ENCODE data around the gene UCK1.
A peak's percentile ranks its signal among the peaks of the same experiment; 100 is the strongest.
"Not testable (repeated sequence)": the region's sequence is repeated elsewhere in the genome, so short reads cannot be mapped to it uniquely, and the experiment has no call there.

The UCK1 gene

DNA sequence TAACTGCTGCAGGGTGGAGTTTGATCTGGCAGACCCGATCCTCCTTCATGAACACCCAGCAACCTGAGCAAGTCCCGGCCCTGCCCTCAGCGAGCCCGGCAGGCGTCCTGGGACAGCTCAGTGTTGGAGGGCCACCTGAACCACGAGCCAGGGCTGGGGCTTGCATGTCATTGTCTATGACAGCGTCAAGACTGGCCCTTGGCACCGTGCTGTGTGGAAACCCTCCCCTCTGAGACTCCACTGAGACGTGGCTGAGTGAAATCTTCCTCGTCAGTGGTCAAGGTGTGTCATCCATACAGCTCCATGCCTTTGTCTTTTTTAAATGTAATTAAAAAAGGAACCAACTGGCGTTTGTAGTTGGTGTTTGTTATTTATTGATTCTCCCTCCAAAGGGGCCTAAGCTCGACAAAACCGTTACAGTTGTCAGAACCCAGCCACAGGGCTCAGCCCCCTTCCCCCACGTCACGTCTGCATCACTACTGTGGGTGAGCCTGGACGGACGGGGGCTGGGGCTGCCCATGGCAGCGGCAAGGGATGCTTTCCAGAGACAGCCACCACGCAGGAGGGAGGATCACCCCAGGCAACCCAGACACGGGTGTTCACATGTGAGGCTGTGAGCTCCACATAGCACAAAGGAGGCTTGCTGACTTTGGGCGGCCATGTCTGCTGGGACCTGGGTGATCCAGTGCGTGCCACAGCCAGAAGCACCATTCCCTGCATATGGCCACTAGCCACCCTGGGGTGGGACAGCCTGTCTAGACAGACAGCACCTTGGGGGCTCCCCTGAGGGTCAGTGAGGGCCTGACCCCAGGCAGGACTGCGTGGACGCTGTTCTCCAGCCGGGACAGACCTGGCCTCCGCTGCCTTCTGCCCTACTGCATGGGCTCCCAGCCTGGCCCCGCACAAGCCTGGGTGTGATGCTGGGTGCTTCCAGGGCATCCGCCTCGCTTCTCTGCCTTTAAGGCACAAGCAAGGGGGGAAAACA, 7.3 kb downstream of the UCK1 start:
- no peak for DNase-seq (ENCODE audit: low spot score)

DNA sequence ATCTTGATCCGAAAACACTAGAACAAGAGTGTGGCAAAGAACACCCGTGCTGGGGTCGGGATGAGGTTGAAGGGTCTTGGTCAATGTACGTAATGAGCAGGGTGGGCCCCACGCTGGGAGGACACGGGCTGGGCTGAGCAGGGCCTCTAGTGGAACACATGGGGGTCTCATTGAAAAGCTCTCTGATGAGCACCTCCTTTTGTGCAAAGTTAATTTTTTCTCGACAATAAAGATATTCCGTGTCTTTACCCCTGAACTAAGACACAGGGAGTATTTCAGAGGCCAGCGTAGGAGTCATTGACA, 8.0 kb downstream of the UCK1 start:
- DNase-seq (ENCODE audit: low spot score) = no peak

DNA sequence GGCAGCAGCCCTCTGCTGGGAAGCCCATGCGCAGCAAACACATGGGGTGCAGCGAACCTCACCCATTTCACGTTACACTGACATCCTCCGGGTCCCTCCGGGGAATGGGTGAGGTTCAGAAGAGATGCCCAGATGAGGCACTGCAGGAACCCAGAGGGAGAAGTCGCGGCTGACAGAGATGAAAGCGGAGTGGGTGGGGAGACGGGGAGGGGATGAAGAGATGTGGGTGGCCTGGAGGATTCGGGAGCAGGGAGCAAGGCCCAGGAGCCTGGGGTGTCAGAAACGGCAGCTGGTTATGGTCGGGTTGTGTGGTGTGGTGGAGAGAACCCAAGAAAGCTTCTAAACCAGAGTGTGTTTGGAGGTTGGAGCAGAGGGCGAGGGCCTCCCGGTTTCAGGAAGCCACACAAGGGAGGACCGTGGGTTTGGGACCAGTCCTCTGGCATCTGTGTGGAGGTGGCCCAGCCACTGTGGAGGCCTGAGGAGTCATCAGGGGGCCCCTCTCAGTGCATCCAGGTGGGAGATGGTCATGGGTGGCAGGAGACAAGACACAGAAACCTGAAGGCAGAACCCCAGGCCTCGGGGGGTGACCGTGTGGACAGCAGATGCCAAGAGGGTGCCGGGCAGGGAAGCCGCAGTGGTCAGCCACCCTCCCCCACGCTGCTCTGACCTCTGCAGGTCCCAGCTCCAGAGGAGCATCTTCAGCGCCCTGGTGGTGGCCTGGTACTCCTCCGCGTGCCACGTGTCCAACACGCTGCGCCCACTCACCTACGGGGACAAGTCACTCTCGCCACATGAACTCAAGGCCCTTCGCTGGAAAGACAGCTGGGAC, 8.6 kb downstream of the UCK1 start:
- DNase-seq (ENCODE audit: low spot score) = no peak

DNA sequence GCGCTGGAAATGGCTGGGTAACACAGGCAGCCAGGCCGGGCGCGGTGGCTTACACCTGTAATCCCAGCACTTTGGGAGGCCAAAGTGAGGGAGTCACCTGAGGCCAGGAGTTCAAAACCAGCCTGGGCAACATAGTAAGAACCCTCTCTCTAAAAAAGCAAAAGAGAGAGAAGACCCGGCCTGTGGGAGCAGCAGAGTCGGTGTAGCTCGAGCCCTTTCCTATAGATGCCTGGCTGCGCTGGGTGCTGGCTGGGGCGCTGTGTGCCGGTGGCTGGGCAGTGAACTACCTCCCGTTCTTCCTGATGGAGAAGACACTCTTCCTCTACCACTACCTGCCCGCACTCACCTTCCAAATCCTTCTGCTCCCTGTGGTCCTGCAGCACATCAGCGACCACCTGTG, 9.2 kb downstream of the UCK1 start:
- no peak for DNase-seq (ENCODE audit: low spot score)

DNA sequence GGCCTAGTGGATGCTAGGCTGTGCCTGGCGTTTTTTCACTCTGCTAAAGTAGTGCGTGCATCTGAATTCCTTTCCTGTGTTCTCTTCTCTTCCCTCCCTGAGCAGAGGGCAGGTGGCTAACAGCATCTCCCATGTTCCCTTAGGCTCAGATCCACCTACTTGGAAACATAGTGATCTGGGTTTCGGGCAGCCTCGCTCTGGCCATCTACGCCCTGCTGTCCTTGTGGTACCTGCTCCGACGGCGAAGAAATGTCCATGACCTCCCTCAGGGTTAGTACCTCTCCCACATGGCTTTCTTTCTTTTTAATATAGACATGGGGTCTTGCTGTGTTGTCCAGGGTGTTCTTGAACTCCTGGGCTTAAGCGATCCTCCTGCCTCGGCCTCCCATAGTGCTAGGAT, 9.9 kb downstream of the UCK1 start:
- DNase-seq (ENCODE audit: low spot score) = no peak

DNA sequence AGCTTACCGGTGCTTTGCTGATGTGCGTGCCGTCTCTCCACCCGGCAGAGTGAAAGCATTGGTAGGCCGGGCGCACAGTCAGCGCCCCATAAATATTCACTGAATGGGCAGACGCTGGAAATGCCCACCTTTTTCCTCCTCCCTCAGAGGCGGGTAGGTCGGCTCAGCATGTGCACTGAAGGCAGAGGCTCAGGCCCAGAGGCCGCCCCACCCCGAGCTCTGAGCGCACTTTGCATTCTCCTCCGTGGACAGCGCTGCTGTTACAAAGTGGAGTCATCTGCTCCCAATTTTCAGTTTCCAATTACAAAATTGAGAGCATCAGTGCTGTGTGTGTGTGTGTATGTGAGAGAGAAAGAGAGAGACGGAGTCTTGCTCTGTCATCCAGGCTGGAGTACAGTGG, 10.6 kb downstream of the UCK1 start:
- DNase-seq (ENCODE audit: low spot score) = no peak

DNA sequence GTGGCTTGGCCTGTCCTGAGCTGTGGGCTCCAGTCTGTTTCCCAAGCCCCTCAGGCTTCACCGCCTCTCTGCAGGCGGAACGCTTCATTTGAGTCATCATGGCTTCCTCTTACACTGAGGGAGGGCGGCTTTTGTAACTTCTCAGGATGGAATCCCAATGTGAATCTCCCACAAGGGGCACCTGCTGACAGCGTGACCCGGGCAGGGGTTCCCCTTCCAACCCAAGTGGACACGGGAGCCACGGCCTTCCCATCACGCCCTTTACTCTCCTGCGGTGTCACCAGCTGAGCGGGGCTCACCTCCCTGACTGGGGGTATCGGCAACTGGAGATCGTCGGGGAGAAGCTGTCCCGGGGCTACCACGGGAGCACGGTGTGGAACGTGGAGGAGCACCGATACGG, 12.5 kb downstream of the UCK1 start:
- no peak for DNase-seq (ENCODE audit: low spot score)

DNA sequence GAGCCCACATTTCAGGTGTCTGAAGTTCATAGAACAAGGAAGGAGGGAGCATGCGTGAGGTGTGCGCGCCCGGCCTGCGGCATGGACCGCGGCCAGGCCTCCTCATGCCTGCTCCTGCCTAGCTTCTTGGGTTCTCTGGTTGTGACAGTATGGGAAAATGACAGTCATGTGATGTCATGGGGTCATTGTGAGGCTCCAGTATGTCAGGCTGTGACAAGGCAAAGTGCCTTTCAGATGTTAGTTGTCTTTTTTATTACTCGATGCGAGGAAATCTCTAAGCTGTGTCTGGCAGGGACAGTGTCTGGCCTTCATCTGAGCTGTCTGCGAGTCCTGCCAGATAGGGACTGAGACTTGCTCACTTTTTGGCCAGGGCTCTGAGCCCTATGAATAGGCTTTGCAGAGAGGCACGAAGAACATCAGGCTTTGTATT, 13.3 kb downstream of the UCK1 start:
- DNase-seq (ENCODE audit: low spot score) = no peak

DNA sequence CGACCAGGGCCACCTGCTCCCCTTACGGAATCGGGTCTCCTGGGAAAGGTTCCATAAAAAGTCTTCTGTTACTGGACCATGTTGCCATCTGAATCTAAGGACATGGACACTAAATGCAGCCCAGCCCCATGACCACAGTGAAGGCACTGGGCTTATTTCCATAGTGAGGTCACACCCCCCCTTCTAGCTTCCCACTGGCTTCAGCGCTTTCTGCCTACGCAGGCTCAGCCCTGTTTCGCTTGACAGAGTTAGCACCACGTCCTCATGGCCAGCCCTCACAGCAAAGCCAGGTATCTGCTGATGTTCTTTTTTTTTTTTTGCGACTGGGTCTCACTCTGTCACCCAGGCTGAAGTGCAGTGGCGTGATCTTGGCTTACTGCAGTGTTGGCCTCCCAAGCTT, 14.1 kb downstream of the UCK1 start:
- no peak for DNase-seq (ENCODE audit: low spot score)

DNA sequence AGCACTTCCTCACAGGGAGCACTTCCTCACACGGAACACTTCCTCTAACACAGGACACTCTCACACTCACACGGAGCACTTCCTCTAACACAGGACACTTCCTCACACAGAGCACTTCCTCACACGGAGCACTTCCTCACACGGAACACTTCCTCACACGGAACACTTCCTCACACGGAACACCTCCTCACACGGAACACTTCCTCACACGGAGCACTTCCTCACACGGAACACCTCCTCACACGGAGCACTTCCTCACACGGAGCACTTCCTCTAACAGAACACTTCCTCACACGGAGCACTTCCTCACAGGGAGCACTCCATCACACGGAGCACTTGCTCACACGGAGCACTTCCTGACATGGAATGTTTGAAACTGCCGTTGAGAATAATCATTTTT, 15.0 kb downstream of the UCK1 start:
- no peak for DNase-seq (ENCODE audit: low spot score)

DNA sequence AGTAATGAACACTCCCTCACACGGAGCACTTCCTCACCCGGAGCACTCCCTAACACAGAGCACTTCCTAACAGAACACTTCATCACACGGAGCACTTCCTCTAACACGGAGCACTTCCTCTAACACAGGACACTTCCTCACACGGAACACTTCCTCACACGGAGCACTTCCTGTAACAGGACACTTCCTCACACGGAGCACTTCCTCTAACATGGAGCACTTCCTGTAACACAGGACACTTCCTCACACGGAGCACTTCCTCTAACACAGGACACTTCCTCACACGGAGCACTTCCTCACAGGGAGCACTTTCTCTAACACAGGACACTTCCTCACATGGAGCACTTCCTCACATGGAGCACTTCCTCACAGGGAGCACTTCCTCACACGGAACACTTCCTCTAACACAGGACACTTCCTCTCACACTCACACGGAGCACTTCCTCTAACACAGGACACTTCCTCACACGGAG, 15.5 kb downstream of the UCK1 start:
- not testable (repeated sequence) for DNase-seq (ENCODE audit: low spot score)

DNA sequence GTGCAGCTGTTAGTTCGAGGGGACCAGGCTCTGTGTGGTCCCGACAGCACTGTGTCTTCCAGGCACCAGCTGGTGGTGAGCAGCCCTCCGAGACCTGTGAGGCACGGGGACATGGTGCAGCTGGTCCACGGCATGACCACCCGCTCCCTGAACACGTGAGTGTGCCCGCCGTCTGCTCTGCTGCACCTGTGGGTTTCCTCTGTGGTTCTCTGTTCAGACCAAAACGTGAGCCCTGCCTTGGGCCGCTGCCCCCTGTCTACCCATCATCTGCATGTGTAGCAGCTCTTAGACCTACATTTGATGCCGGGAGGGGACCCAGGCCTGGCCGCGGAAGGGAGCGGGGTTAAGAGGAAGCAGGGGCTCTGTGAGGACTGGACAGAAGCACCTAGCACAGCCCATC, 17.9 kb downstream of the UCK1 start:
- DNase-seq (ENCODE audit: low spot score) = no peak

DNA sequence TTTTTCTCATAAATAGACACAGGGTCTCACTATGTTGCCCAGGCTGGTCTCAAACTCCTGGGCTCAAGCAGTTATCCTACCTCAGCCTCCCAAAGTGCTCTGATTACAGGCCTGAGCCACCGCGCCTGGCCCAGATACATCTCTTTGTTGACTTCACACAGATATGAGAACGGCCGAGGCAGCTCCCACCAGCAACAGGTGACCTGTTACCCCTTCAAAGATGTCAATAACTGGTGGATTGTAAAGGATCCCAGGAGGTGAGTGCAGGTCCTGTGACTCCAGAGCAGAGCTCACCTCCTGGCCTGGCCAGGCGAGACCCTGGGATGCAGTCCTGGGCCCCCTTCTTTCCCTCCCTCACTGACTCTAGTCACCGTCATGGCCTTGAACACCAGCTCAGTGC, 19.2 kb downstream of the UCK1 start:
- no peak for DNase-seq (ENCODE audit: low spot score)

DNA sequence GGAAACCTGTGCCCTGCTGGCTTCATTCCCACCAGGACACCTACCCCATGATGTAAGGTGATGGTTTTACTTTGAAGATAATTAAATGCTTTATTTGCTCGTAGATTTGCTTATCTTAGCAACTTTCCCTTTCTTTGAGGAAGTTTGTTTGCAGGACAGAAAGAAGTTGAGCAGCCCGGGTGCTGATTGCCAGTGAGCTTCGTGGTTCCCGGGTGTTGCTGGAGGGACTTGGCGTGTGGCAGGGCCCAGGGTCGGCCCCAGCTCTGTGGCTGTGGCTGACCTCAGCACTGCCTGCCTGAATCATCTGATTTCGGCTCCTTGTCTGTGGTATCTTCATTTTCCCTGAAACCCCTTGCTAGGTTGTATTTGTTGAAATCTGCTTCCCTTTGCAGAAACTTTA, 19.6 kb downstream of the UCK1 start:
- no peak for DNase-seq (ENCODE audit: low spot score)

DNA sequence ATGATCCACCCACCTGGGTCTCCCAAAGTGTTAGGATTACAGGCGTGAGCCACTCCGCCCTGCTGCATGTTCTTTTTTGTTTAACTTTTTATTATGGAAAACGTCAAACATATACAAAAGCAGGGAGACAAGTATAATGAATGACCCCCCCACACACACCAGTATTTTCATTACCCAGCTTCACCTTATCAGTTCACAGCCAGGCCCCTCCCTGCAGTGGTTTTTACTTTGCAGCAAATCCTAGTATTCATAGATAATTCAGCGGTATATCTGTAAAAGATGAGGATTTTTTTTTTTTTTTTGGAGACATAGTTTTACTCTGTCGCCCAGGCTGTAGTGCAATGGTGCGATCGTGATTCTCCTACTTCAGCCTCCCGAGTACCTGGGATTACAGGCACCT, 26.1 kb downstream of the UCK1 start:
- DNase-seq (ENCODE audit: low spot score) = no peak

DNA sequence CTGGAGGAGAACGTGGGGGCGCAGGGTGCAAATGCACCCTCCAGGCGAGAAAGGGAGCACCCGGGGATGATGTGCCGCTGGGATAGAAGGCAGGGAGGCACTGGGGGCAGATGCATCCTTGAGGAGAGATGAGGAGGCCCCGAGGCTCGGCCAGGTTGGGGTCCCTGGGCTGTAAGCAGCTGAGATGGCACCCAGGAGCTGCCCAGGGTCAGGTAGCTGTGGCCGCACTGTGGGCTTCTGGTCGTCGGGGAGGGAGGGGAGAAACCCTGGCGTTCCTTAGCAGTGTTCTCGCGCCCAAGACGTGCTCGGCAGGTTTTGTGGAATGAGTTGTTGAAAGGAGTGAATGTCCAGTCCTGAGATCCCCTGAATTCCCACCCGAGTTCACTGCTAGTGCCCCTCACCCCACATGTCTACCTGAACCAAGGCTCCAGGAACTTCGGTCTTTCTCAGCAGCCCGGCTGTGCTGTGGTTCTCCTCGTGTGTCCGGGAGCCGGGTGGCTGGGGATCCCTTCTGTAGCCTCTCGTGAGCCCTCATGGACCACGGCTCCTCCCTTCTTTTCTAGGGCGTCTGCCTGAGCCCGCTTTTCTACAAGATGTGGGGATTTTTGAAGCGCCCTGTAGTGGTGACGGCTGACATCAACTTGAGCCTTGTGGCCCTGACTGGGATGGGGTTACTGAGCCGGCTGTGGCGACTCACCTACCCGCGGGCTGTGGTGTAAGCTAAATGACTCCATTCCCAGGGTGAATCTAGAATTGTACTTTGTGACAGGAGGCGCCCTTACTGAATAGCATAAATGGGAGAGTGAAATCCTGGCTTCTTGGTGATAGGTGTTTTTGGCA, 27.2 kb downstream of the UCK1 start:
- DNase-seq (ENCODE audit: low spot score) = peak; percentile 68

DNA sequence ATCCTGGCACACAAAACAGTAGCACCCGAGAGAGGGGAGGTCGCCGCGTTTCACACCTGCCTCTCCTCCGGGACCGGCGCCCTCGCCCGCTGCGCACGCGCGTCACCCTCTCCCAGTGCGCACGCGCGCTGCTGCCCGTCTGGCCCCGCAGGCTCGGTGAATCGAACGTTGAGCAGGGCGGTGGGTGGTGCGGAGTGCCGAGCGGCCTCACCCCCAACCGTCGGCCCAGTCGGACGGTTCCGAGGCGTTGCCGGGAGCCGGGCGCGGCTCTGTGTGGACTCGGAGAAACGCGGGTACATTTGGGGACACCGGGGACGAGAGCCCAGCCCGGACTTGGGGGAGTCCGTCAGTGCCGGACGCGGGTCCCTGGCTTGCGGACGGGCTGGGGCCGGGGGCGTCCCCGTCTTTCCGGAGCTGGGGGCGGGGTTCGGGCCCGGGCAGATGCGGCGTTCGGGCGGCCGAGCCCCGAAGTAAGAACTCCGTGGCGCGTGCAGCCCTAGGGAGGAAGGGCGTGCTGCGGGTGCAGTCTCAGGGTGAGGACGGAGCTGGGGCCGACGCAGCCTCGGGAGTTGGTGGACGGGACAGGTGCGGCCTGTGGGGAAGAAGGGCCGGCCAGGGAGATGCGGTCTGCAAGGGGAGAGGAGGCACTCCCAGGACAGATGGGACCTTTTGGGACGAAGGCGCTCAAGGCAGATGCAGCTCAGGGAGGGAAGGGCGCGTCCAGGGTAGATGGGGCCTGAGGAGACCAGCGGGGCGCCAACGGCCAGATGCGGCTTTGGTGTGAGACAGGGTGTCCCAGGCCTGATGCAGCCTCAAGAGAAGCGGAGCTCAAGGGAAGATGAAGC, 28.1 kb downstream of the UCK1 start, which contains the start of gene POMT1:
POMT1 (plus strand) TSS at position 138 of the 845 bp plus-strand sequence. CDS start 1,301 bp downstream, outside the sequence.
- DNase-seq (ENCODE audit: low spot score) = peak; percentile 86

DNA sequence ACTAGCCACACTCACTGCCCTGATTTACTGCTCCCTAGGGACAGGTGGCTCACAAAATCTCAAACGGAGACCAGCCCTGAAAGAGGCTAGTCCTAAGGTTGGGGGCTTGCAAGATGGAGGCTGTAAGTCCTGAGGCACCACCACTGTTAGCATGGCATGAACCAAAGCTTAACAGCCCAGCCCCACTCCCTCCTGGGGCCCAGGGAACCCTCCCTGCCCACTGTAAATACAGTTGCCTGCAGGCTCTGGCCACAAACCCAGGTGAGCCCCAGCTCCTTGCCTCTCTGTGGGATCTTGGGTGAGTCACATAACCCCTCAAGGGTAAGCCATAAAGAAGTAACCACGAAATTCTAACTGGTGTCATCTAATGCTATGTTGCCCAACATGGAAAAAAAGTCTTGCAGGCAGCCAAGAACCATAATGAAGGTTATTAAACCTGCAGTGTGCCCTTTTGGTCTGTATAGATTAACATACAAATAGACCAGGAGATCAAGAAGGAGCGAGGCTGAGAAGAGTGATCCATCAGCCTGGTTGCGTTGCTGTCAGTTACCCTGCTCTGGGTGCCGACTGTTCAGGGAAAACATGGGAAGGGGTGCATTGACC, 30.0 kb downstream of the UCK1 start:
- peak; percentile 75 for DNase-seq (ENCODE audit: low spot score)

DNA sequence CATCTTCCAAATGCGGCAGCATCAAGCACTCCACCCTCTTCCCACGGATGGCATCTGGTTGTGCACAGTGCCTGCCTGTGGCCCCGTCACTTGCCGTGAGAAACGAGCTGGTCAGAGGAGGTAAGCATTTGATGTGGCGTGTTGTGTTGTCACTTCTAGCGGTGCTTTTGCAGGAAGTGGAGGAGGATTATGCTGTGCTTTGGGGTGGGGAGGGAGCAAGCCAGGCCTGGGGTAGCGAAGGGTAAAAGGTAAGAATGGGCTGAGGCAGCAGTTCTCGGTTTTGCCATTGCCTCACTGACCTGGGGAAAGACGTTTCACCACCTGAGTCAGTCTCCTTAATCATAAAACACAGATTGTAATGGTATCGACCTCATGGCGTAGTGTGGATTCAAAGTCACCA, 30.7 kb downstream of the UCK1 start:
- DNase-seq (ENCODE audit: low spot score) = peak; percentile 11

DNA sequence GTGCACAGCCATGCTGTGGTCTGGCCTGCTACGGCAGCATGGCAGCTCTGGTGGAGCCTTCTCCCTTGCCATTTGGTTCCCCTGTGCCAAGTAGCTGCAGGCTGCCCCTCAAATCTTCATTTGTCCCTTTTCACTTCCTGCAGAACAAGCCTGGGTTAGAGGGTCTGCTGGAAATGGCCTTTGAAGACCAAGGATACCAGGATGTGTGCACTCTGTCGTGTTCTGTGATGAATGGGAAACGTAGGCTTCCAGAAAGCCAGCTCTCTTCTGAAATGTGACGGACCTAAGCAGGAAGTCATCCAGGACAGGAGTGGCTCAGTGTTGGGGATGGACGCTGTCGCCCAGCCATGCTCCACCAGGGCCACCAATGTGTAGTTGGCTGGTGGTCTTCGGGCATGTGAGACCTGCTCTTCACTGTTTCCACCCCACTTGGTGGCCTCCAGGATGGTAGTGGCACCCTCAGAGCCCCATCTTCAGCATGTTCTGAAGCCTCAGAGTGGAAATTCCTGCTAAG, 31.8 kb downstream of the UCK1 start:
- no peak for DNase-seq (ENCODE audit: low spot score)
